IMR-90 (cell line): ENCODE data around the gene PCARE. TPM values are rescaled to one million over a fixed set of nuclear protein-coding genes. Genes with fewer than 3 reads are reported as not detected.

Experiments used
- ATAC-seq: fragments of 200-7000 bp; cut with Tn5 transposase; 2 replicates; pipeline ENCODE4 v1.9.1; 2020; ENCODE audit warnings: low read depth, mild to moderate bottlenecking, moderate library complexity
- BruUV-seq: library from RNA; stranded (reverse); fragments of 400-500 nt; replicated peaks from 2 replicates; lab custom pipeline; 2021; lab: Mats Ljungman, UMichigan
- CTCF ChIA-PET: fragments of 300-600 bp; formaldehyde crosslinking; extraction: SDS; loops from one replicate; lab custom pipeline; 2021; ENCODE audit warnings: antibody characterized with exemption; lab: Yijun Ruan, JAX
- POLR2A ChIA-PET: fragments of 300-600 bp; sonication (Branson Sonifier 250); formaldehyde crosslinking; loops from one replicate; lab custom pipeline; 2022; ENCODE audit warnings: antibody characterized with exemption; ENCODE audit not compliant: unreplicated experiment; lab: Charles Lee
- DNase-seq: peaks from one replicate; pipeline ENCODE4 v3.0.0; 2013
- H2AFZ ChIP-seq: replicated peaks from 2 replicates; pipeline ENCODE3; 2013; ENCODE audit warnings: low read length, mild to moderate bottlenecking; ENCODE audit not compliant: poor library complexity
- H2AK5ac ChIP-seq: 2 replicates; pipeline ENCODE4 v1.6.1; 2013; ENCODE audit warnings: low read depth, low read length, inconsistent platforms
- H2AK9ac ChIP-seq: replicated peaks from 2 replicates; pipeline ENCODE3; 2013; ENCODE audit warnings: mild to moderate bottlenecking, low read depth, low read length, moderate library complexity; ENCODE audit not compliant: poor library complexity
- H2BK120ac ChIP-seq: 2 replicates; pipeline ENCODE4 v1.6.1; 2013; ENCODE audit warnings: low read depth, low read length, inconsistent platforms
- H2BK15ac ChIP-seq: 3 replicates; pipeline ENCODE4 v1.6.1; 2013; ENCODE audit warnings: low read depth, low read length, inconsistent platforms
- H2BK20ac ChIP-seq: 2 replicates; pipeline ENCODE4 v1.6.1; 2013; ENCODE audit warnings: low read depth, mild to moderate bottlenecking, inconsistent platforms, low read length, moderate library complexity
- H2BK5ac ChIP-seq: 2 replicates; pipeline ENCODE4 v1.6.1; 2013; ENCODE audit warnings: mild to moderate bottlenecking, low read depth, low read length, inconsistent platforms; ENCODE audit not compliant: poor library complexity, severe bottlenecking
- H3K14ac ChIP-seq: replicated peaks from 2 replicates; pipeline ENCODE4 v1.6.1; 2013; ENCODE audit warnings: low read depth, low read length, inconsistent platforms
- H3K18ac ChIP-seq: 2 replicates; pipeline ENCODE4 v1.6.1; 2013; ENCODE audit warnings: low read depth, low read length, control low read depth
- H3K23ac ChIP-seq: 2 replicates; pipeline ENCODE4 v1.6.1; 2013; ENCODE audit warnings: low read depth, low read length, inconsistent platforms
- H3K27ac ChIP-seq: 2 replicates; pipeline ENCODE4 v1.5.1; 2013; ENCODE audit warnings: mild to moderate bottlenecking, control low read depth, low read length; ENCODE audit not compliant: insufficient read depth
- H3K27me3 ChIP-seq: 2 replicates; pipeline ENCODE4 v1.6.1; 2013; ENCODE audit warnings: low read length; ENCODE audit not compliant: control insufficient read depth, insufficient read depth
- H3K36me3 ChIP-seq: 2 replicates; pipeline ENCODE4 v1.6.1; 2013; ENCODE audit warnings: low read length, mixed read lengths; ENCODE audit not compliant: control insufficient read depth, insufficient read depth
- H3K4ac ChIP-seq: 2 replicates; pipeline ENCODE4 v1.6.1; 2013; ENCODE audit warnings: low read depth, low read length, inconsistent platforms
- H3K4me1 ChIP-seq: 2 replicates; pipeline ENCODE4 v1.6.1; 2013; ENCODE audit warnings: low read length, mixed read lengths; ENCODE audit not compliant: control insufficient read depth, insufficient read depth
- H3K4me2 ChIP-seq: 2 replicates; pipeline ENCODE4 v1.6.1; 2013; ENCODE audit warnings: low read depth, mild to moderate bottlenecking, control low read depth, low read length, moderate library complexity
- H3K4me3 ChIP-seq: 2 replicates; pipeline ENCODE4 v1.5.1; 2013; ENCODE audit warnings: low read depth, mild to moderate bottlenecking, control low read depth, low read length, moderate library complexity; ENCODE audit not compliant: insufficient read depth
- H3K56ac ChIP-seq: 2 replicates; pipeline ENCODE4 v1.6.1; 2013; ENCODE audit warnings: low read length, inconsistent platforms; ENCODE audit not compliant: insufficient read depth; ENCODE audit errors: extremely low read depth
- H3K79me1 ChIP-seq, 2 experiments: 2 replicates each; pipeline ENCODE4 v1.6.1; 2013; ENCODE audit warnings: low read length in 2 of 2, inconsistent platforms in 1 of 2, low read depth in 1 of 2
- H3K9ac ChIP-seq: 2 replicates; pipeline ENCODE4 v1.6.1; 2013; ENCODE audit warnings: low read depth, low read length, control low read depth
- H3K9me1 ChIP-seq: 2 replicates; pipeline ENCODE4 v1.6.1; 2013; ENCODE audit warnings: low read length, inconsistent platforms; ENCODE audit not compliant: insufficient read depth
- H3K9me3 ChIP-seq: 2 replicates; pipeline ENCODE4 v1.6.1; 2013; ENCODE audit warnings: low read length; ENCODE audit not compliant: control insufficient read depth, insufficient read depth
- H4K20me1 ChIP-seq: 2 replicates; pipeline ENCODE4 v1.6.1; 2013; ENCODE audit warnings: low read length, inconsistent platforms; ENCODE audit not compliant: insufficient read depth
- H4K5ac ChIP-seq: 2 replicates; pipeline ENCODE4 v1.6.1; 2013; ENCODE audit warnings: mild to moderate bottlenecking, low read depth, low read length, control low read depth
- H4K8ac ChIP-seq, 2 experiments: 2 replicates each; pipeline ENCODE4 v1.6.1; 2013; ENCODE audit warnings: low read depth in 2 of 2, low read length in 2 of 2, control low read depth in 1 of 2, inconsistent platforms in 1 of 2
- H4K91ac ChIP-seq: 2 replicates; pipeline ENCODE4 v1.6.1; 2013; ENCODE audit warnings: low read depth, low read length, inconsistent platforms; ENCODE audit not compliant: insufficient read depth
- ELK1 ChIP-seq: fragments of 150-350 bp; IDR thresholded peaks from 2 replicates; pipeline ENCODE4 v1.6.1; 2016; ENCODE audit warnings: low read depth, mild to moderate bottlenecking, low read length, moderate library complexity, borderline replicate concordance
- RFX5 ChIP-seq: IDR thresholded peaks from 2 replicates; pipeline ENCODE4 v1.8.0; 2012; ENCODE audit warnings: low read depth, mild to moderate bottlenecking, low read length, moderate library complexity
- WGBS, 2 experiments: methylation state at CpG; one replicate each; pipeline versions ENCODE4 v1.1.5 to v1.1.7; 2013; ENCODE audit warnings: missing lambda C conversion rate in 2 of 2; ENCODE audit not compliant: insufficient read length in 1 of 2; ENCODE audit errors: extremely low coverage in 2 of 2; 5-methylcytosine and 5-hydroxymethylcytosine counted together
- dilution Hi-C: fragments of 300-500 bp; cut with HindIII; formaldehyde crosslinking; loops from one replicate; pipeline ENCODE4 v1.14.3; 2018; ENCODE audit warnings: low sequenced_read_pairs; ENCODE audit not compliant: unreplicated experiment
- in situ Hi-C: fragments of 300-500 bp; cut with MboI; formaldehyde crosslinking; loops from 3 replicates; pipeline ENCODE4 v1.14.3; 2019; ENCODE audit warnings: low sequenced_read_pairs, inconsistent platforms, mixed read lengths
- intact Hi-C: fragments of 100-400 bp; cut with micrococcal nuclease; formaldehyde crosslinking; loops from 2 replicates; pipeline ENCODE4 v1.10.0; 2022
- polyA plus RNA-seq, 3 experiments: library from polyadenylated mRNA; depleted of rRNA; stranded (reverse); fragments of >200 nt; gene quantifications; 2 replicates each; pipeline ENCODE4 v1.2.3, GENCODE V29; 2012; ENCODE audit warnings: low replicate concordance in 1 of 3
- total RNA-seq: library from RNA; depleted of rRNA; stranded (reverse); fragments of >200 nt; gene quantifications from 2 replicates; pipeline ENCODE4 v1.2.3, GENCODE V29; 2012

The PCARE gene
- total and polyA plus RNA-seq, 2 of the 4 experiments (the other 2 are of a cell fraction): not detected

- Histone ChIP-seq H3K4me3 (no peak overlapping the region), H3K56ac (no peak overlapping the region), H2AK5ac (no peak overlapping the region), H3K27ac (no peak overlapping the region), H4K5ac (no peak overlapping the region), H2BK5ac (no peak overlapping the region), H3K23ac (no peak overlapping the region), H3K4me1 (peaks cover 3% of the 10 kb centered on the region; the same call in 1 of the 2 replicates), H3K79me1 (no peaks in the 10 kb centered on the region), H4K91ac (peak overlapping the region; percentile 12; the same call in 1 of the 2 replicates), H3K18ac (no peak overlapping the region), H3K9me3 (no peaks in the 10 kb centered on the region), H2BK120ac (no peak overlapping the region), H2BK15ac (no peak overlapping the region), H3K36me3 (no peaks in the 10 kb centered on the region), H3K4me2 (no peak overlapping the region), H4K8ac (no peak overlapping the region), H3K27me3 (peaks cover 3% of the 10 kb centered on the region; the same call in 1 of the 2 replicates), H3K9ac (no peak overlapping the region), H3K14ac (no peak overlapping the region), H2AK9ac (no peak overlapping the region), H2BK20ac (no peak overlapping the region), H2AFZ (no peak overlapping the region), H3K9me1 (peaks cover 9% of the 10 kb centered on the region), H4K20me1 (no peaks in the 10 kb centered on the region), H3K4ac (no peak overlapping the region)
- intact Hi-C loops: no loop called here
- ATAC-seq: no peak
- dilution Hi-C loops: no loop called here
- ChIA-PET POLR2A (no interaction called here), CTCF (interaction anchor here (0.6 kb wide), 1 partner anchor 193 kb away, joined by 4 read pairs; no protein-coding TSS in a partner anchor)
- WGBS, 2 experiments: 98% methylated on average over 14 of the region's 19 CpGs; no CpG with 5 or more reads in 1 of the 2 experiments
- BruUV-seq: no TSS peak
- DNase-seq: no peak
- in situ Hi-C loops: no loop called here
- TF ChIP-seq RFX5: no peak
- TF ChIP-seq ELK1: no peak
Observed at GRCh38 chr2:29017716-29018435, 56.4 kb downstream of the PCARE start.
